ENCODE results near the gene ACACA. TPM values are rescaled to one million over a fixed set of nuclear protein-coding genes. Genes with fewer than 3 reads are reported as not detected.

The ACACA gene
- total RNA-seq, 6 experiments from 2014 or later: 37.7 to 43.0 (median 40.7) TPM

- Mint-ChIP-seq H3K9me3 (no peaks in the 10 kb centered on the region), H3K27ac (no peak overlapping the region), H3K4me1 (ENCODE audit: low read depth) (peaks cover 14% of the 10 kb centered on the region), H3K4me3 (no peak overlapping the region), H3K36me3 (ENCODE audit: low read depth) (no peaks in the 10 kb centered on the region), H3K27me3 (ENCODE audit: insufficient read depth) (no peaks in the 10 kb centered on the region; the same call in 1 of the 2 replicates)
- DNase-seq: no peak
- TF ChIP-seq, protein P1, sequence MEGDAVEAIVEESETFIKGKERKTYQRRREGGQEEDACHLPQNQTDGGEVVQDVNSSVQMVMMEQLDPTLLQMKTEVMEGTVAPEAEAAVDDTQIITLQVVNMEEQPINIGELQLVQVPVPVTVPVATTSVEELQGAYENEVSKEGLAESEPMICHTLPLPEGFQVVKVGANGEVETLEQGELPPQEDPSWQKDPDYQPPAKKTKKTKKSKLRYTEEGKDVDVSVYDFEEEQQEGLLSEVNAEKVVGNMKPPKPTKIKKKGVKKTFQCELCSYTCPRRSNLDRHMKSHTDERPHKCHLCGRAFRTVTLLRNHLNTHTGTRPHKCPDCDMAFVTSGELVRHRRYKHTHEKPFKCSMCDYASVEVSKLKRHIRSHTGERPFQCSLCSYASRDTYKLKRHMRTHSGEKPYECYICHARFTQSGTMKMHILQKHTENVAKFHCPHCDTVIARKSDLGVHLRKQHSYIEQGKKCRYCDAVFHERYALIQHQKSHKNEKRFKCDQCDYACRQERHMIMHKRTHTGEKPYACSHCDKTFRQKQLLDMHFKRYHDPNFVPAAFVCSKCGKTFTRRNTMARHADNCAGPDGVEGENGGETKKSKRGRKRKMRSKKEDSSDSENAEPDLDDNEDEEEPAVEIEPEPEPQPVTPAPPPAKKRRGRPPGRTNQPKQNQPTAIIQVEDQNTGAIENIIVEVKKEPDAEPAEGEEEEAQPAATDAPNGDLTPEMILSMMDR (IDR thresholded peaks at IDR 0.05): no peak
These were observed 275.6 kb downstream of the ACACA start for GRCh38 chr17:37130984-37131446.

GRCh38 chr17:37124821-37125173 is 281.8 kb downstream of the ACACA start:
- Mint-ChIP-seq H3K27ac (no peak overlapping the region), H3K9me3 (no peaks in the 10 kb centered on the region), H3K4me3 (no peak overlapping the region), H3K4me1 (ENCODE audit: low read depth) (no peaks in the 10 kb centered on the region), H3K27me3 (ENCODE audit: insufficient read depth) (no peaks in the 10 kb centered on the region; the same call in 1 of the 2 replicates), H3K36me3 (ENCODE audit: low read depth) (peaks cover 21% of the 10 kb centered on the region; the same call in 1 of the 2 replicates)
- DNase-seq: no peak
- TF ChIP-seq, protein P1 (IDR thresholded peaks at IDR 0.05): no peak

GRCh38 chr17:37123941-37124820 is 282.5 kb downstream of the ACACA start:
- no peak for DNase-seq
- Mint-ChIP-seq H3K9me3 (no peaks in the 10 kb centered on the region), H3K4me1 (ENCODE audit: low read depth) (no peaks in the 10 kb centered on the region), H3K27ac (no peak overlapping the region), H3K27me3 (ENCODE audit: insufficient read depth) (no peaks in the 10 kb centered on the region), H3K4me3 (no peak overlapping the region), H3K36me3 (ENCODE audit: low read depth) (peaks cover 21% of the 10 kb centered on the region)
- TF ChIP-seq, protein P1 (IDR thresholded peaks at IDR 0.05): no peak

GRCh38 chr17:37123386-37123785 is 283.2 kb downstream of the ACACA start:
- Mint-ChIP-seq H3K4me3 (no peak overlapping the region), H3K27me3 (ENCODE audit: insufficient read depth) (no peaks in the 10 kb centered on the region), H3K27ac (no peak overlapping the region), H3K36me3 (ENCODE audit: low read depth) (peaks cover 21% of the 10 kb centered on the region), H3K4me1 (ENCODE audit: low read depth) (no peaks in the 10 kb centered on the region), H3K9me3 (no peaks in the 10 kb centered on the region)
- no peak for DNase-seq
- TF ChIP-seq, protein P1 (IDR thresholded peaks at IDR 0.05): no peak

DNA sequence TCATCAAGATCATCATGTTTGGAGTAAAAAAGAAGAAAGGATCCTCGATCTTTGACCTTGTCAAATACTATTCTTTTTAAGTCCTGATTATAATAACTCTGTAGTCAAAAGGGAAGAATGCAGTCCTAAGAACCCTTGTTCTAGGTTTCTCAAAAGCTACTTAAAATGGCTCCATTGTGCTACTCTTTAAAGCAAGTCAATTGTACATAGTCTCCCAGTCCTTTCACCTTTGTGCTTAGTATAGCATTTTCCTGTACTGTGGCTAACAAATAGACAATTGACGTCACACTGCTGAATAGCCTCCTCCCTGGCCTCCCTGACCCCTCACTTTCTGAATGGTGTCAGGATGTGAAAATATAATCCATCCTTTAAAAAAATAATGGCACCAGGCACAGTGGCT is 285.0 kb downstream of the ACACA start:
- H3K4me1 Mint-ChIP-seq (ENCODE audit: low read depth): no peaks in the 10 kb centered on the region
- H3K4me3 Mint-ChIP-seq: no peak overlapping the region
- peaks cover 21% of the 10 kb centered on the region for H3K36me3 Mint-ChIP-seq (ENCODE audit: low read depth)
- no peaks in the 10 kb centered on the region for H3K9me3 Mint-ChIP-seq
- TF ChIP-seq, protein P1 (IDR thresholded peaks at IDR 0.05): no peak
- H3K27me3 Mint-ChIP-seq (ENCODE audit: insufficient read depth): no peaks in the 10 kb centered on the region
- no peak for DNase-seq
- H3K27ac Mint-ChIP-seq: no peak overlapping the region

Measured in HFFc6 (cell line).